IPS-18a (cell line): ENCODE results near the gene CDH23.

ENCODE experiments used
- H3K27ac ChIP-seq: one replicate; pipeline ENCODE4 v1.5.1; 2013; ENCODE audit warnings: low read length
- H3K27me3 ChIP-seq: one replicate; pipeline ENCODE4 v1.6.1; 2013; ENCODE audit warnings: mild to moderate bottlenecking, low read length; ENCODE audit not compliant: control insufficient read depth, insufficient read depth
- H3K36me3 ChIP-seq: one replicate; pipeline ENCODE4 v1.6.1; 2013; ENCODE audit warnings: low read depth, low read length; ENCODE audit not compliant: control insufficient read depth
- H3K4me1 ChIP-seq: one replicate; pipeline ENCODE4 v1.6.1; 2013; ENCODE audit warnings: low read depth, low read length; ENCODE audit not compliant: control insufficient read depth
- H3K4me3 ChIP-seq: one replicate; pipeline ENCODE4 v1.5.1; 2013; ENCODE audit warnings: low read length
- H3K9ac ChIP-seq: one replicate; pipeline ENCODE4 v1.6.1; 2013; ENCODE audit warnings: mild to moderate bottlenecking, low read length, moderate library complexity
- H3K9me3 ChIP-seq: one replicate; pipeline ENCODE4 v1.6.1; 2013; ENCODE audit warnings: low read depth, low read length; ENCODE audit not compliant: control insufficient read depth

Gene CDH23

DNA sequence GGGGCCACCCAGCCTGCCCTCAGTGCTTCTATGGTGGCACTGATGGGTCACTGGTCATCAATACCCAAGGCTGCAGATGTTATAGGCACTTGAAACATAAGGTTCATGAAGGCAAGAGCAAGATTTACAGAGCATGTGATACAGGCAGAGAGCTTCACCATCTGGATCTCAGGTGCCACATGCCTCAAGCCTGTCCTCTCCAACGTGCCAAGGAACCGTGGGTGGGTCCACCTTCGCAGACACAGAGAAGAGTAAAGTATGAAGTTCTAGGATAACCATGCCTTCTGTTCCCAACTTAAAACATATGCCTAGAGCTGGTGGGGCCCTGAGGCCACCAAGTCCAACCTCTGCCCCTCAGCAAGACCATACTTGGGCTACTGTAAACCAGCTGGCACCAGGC, 26.7 kb upstream of the CDH23 start:
- H3K4me1 ChIP-seq, result no peaks in the 10 kb centered on the region

DNA sequence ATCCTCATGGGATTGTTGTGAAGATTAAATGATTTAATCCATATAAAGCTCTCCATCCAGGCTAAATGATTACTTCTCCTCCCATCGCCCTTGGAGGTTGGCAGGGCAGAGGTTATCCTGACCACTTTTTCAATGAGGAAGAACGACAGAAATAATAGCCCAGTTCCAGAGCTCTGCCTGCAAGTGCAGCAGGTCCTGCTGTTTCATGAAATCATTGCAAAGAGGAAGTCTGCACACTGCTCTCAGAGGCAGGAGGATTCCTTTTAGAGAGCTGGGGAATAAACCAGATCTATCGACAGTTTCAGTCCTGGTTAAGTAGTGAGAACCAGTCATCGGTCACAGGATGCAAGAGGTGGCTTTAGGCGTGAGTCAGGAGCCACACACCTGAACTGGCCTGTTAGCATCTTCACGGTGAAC, 25.0 kb upstream of the CDH23 start:
- peaks cover 5% of the 10 kb centered on the region for H3K27me3 ChIP-seq

More for the DNA sequence above, 26.7 kb upstream of the CDH23 start:
- Histone ChIP-seq H3K27me3 (peaks cover 4% of the 10 kb centered on the region), H3K4me3 (no peak overlapping the region), H3K27ac (no peak overlapping the region), H3K36me3 (no peaks in the 10 kb centered on the region), H3K9ac (no peak overlapping the region), H3K9me3 (no peaks in the 10 kb centered on the region)

DNA sequence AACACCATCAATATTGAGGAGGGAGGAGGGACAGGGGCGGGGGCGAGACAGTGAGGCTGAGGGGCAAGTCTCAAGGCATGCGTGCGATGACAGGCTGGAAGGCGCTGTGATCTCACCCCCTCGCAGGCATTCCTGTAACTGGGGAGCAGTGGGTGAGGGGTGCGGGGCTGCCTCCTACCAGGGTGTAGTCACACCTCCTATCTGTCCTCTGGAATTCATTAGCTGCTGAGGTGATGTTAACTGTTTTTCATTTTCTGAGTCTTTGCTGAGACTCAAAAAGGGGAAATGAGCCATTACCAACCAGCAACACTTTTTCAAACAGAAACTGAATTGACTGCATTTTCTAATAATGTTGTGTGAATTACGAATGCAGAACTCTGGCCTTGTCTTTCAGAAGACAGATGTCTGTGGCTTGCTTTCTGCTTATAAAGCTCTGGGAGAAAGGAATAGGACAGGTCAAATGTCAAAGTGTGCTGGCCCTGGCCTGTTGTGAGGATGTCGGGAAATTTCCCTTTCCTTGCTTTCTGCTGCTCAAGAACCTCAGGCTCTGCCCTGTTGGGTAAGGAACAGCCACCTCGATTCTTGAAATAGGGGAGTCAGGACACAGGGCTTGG, 23.7 kb upstream of the CDH23 start:
- Histone ChIP-seq H3K9me3 (no peaks in the 10 kb centered on the region), H3K27me3 (peaks cover 5% of the 10 kb centered on the region), H3K9ac (no peak overlapping the region), H3K27ac (no peak overlapping the region), H3K4me1 (no peaks in the 10 kb centered on the region), H3K36me3 (no peaks in the 10 kb centered on the region), H3K4me3 (no peak overlapping the region)

More for the DNA sequence above, 25.0 kb upstream of the CDH23 start:
- no peaks in the 10 kb centered on the region for H3K36me3 ChIP-seq
- H3K9me3 ChIP-seq, result no peaks in the 10 kb centered on the region
- no peak overlapping the region for H3K4me3 ChIP-seq
- no peak overlapping the region for H3K27ac ChIP-seq
- H3K4me1 ChIP-seq, result no peaks in the 10 kb centered on the region
- H3K9ac ChIP-seq, result no peak overlapping the region

- Histone ChIP-seq H3K9ac (no peak overlapping the region), H3K27me3 (peaks cover 5% of the 10 kb centered on the region), H3K27ac (no peak overlapping the region), H3K9me3 (no peaks in the 10 kb centered on the region), H3K36me3 (no peaks in the 10 kb centered on the region), H3K4me3 (no peak overlapping the region), H3K4me1 (no peaks in the 10 kb centered on the region)
Observed at GRCh38 chr10:71374481-71375233, 22.1 kb upstream of the CDH23 start.

- H3K4me3 ChIP-seq, result no peak overlapping the region
- no peak overlapping the region for H3K27ac ChIP-seq
- H3K36me3 ChIP-seq, result no peaks in the 10 kb centered on the region
- no peaks in the 10 kb centered on the region for H3K4me1 ChIP-seq
- no peaks in the 10 kb centered on the region for H3K9me3 ChIP-seq
- no peak overlapping the region for H3K9ac ChIP-seq
- H3K27me3 ChIP-seq, result peaks cover 5% of the 10 kb centered on the region
Observed at GRCh38 chr10:71375952-71376351, 20.8 kb upstream of the CDH23 start.

GRCh38 chr10:71378336-71379117, 18.2 kb upstream of the CDH23 start:
- no peaks in the 10 kb centered on the region for H3K36me3 ChIP-seq
- H3K27me3 ChIP-seq, result peaks cover 5% of the 10 kb centered on the region
- no peaks in the 10 kb centered on the region for H3K4me1 ChIP-seq
- no peak overlapping the region for H3K4me3 ChIP-seq
- H3K9me3 ChIP-seq, result no peaks in the 10 kb centered on the region
- H3K9ac ChIP-seq, result no peak overlapping the region
- no peak overlapping the region for H3K27ac ChIP-seq

DNA sequence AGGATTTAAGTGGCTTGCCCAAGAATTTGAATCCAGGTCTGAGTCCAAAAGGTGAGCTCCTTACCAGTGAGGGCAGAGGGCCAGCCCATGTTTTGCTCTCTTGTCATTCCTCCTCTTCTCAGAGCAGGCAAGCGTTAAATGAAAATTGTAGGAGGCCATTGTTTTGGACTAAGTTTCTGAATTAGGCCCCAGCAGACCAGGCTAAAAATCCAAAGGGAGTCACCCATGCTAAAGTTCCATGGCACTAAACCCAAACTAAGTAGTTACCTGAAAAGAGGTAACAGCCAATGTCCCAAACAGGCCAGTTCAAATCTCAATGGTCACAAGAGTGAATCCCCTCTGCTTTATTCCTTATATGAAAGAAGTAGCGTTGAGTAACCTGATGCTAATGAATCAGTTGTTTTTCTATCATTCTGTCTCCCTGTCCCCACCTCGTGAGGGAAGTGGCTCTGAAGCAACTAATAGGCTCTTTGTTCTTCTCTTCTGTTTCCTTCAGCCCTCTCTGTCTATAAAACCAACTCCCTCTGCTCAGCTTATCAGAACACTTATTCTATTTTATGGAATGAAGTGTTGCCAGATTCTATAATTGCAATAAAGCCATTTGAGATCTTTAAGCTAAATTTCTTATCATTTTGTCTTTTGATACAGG, 17.5 kb upstream of the CDH23 start:
- Histone ChIP-seq H3K27ac (no peak overlapping the region), H3K27me3 (peaks cover 5% of the 10 kb centered on the region), H3K4me1 (no peaks in the 10 kb centered on the region), H3K36me3 (no peaks in the 10 kb centered on the region), H3K9ac (no peak overlapping the region), H3K4me3 (no peak overlapping the region), H3K9me3 (no peaks in the 10 kb centered on the region)

GRCh38 chr10:71380841-71381240, 15.9 kb upstream of the CDH23 start:
- no peak overlapping the region for H3K9ac ChIP-seq
- H3K4me1 ChIP-seq, result no peaks in the 10 kb centered on the region
- H3K27ac ChIP-seq, result no peak overlapping the region
- H3K27me3 ChIP-seq, result no peaks in the 10 kb centered on the region
- H3K36me3 ChIP-seq, result no peaks in the 10 kb centered on the region
- H3K9me3 ChIP-seq, result no peaks in the 10 kb centered on the region
- no peak overlapping the region for H3K4me3 ChIP-seq

DNA sequence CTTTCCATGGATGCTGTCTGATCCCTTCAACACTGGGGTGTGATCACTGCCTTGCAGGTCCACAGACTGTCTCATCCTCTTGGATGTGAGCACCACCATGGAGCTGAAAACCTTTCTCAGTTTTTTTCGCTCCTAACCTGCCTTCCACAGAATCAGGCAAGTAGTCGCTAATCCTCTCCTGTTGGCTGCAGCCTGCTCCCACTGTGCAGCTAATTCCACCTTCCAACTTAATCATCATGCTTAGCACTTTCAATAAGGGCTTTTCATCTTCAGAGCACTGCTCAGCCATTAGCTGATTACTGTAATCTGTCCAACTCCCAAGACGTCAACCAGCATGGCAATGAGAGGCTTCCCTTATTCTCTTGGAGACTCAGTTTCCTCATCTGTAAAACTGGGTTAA, 15.1 kb upstream of the CDH23 start:
- Histone ChIP-seq H3K9me3 (no peaks in the 10 kb centered on the region), H3K9ac (no peak overlapping the region), H3K27me3 (no peaks in the 10 kb centered on the region), H3K4me1 (no peaks in the 10 kb centered on the region), H3K36me3 (no peaks in the 10 kb centered on the region), H3K4me3 (no peak overlapping the region), H3K27ac (no peak overlapping the region)

GRCh38 chr10:71382028-71382427, 14.7 kb upstream of the CDH23 start:
- Histone ChIP-seq H3K4me1 (no peaks in the 10 kb centered on the region), H3K36me3 (no peaks in the 10 kb centered on the region), H3K9me3 (no peaks in the 10 kb centered on the region), H3K27ac (no peak overlapping the region), H3K4me3 (no peak overlapping the region), H3K9ac (no peak overlapping the region), H3K27me3 (no peaks in the 10 kb centered on the region)

DNA sequence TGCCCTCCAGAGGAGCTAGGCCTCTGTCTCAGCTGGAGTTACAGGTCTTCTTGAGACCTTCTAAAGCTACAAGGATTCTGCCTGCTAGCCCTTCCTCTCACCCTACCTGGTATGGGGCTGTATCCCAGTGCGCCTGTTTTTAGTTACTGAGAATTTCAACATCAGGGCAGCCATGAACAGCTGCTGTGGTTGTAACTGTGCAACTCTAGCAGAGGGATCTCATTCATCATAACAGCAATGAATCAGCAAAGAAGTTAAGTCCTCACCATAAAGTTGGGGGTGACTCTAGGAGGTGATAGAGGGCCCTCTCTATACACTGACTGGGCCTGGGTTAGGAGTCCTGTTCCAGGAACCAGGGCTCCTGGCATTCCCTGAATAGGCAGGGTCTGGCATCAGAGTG, 14.0 kb upstream of the CDH23 start:
- Histone ChIP-seq H3K9ac (no peak overlapping the region), H3K4me3 (no peak overlapping the region), H3K9me3 (no peaks in the 10 kb centered on the region), H3K4me1 (no peaks in the 10 kb centered on the region), H3K27me3 (no peaks in the 10 kb centered on the region), H3K36me3 (no peaks in the 10 kb centered on the region), H3K27ac (no peak overlapping the region)
